ENCODE measurements around the gene SEMG2.
A peak's percentile ranks its signal among the peaks of the same experiment; 100 is the strongest.

The SEMG2 gene

DNA sequence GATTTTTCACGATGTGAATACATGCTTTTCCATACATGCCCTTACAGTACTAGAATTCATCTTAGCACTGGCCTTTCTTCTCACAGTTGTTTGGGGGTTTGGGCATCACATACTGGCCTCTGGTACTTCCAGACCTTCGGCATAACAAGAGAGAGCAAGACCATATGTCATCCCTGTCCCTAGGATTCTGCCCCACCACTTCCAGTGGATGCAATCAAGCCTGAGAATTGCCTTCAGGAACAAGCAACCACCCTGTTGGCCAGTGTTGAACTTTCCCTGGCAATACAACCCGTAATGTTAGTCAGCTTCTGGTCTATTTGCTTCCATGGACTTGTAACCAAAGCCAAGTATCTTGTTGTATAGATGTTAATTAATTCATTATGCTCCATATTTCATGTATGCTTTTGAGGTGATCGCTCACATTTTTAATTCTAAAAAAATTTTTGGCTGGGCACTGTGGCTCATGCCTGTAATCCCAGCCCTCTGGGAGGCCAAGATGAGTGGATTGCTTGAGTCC, 48.6 kb downstream of the SEMG2 start:
- intact Hi-C loops (cut with DNase I), result no loop called here
- DNase-seq, result peak in 1 of 42 donors; percentile 18
